Activated CD8-positive, alpha-beta memory T cell treated with anti-CD3 and anti-CD28 coated beads for 24 hours (primary cell): Measurements from ENCODE around the gene SLC38A9.
"Not testable (repeated sequence)": the region's sequence is repeated elsewhere in the genome, so short reads cannot be mapped to it uniquely, and the experiment has no call there.

Experiments
- DNase-seq: peaks from one replicate; pipeline ENCODE4 v3.0.0-alpha.2; 2020

Gene SLC38A9

GRCh38 chr5:55702598-55703345, 9.4 kb downstream of the SLC38A9 start:
- no peak for DNase-seq

DNA sequence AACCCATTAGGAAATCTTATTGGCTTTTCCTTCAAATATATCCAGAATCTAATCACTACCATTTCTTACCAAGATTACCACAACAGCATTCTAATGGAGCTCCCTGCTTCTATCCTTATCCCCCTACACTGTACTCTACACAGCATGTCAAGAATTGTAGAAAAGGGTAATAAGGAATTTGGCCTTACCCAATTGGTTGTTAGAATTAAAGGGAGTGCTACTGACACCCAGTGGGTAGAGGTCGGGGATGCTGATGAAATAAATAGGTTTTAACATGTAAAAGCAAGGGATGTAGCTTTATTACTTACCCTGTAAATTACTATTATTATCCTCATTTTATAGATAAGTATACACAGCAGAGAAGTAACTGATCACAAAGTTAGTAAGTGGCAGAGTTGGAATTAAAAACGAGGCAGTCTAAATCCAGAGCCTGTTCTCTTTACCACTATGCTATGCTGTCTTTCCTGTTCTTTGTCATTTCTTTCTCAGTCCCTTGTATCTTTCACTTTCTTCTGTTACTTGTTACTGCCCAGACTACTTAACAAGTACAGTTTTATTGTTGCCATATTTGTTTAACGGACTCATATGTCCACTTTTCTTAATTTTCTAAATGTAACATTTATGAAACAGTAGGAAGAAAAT, 10.5 kb downstream of the SLC38A9 start:
- DNase-seq, result no peak

- no peak for DNase-seq
Observed at GRCh38 chr5:55700745-55701144, 11.4 kb downstream of the SLC38A9 start.

GRCh38 chr5:55699041-55699688, 13.0 kb downstream of the SLC38A9 start:
- no peak for DNase-seq

DNA sequence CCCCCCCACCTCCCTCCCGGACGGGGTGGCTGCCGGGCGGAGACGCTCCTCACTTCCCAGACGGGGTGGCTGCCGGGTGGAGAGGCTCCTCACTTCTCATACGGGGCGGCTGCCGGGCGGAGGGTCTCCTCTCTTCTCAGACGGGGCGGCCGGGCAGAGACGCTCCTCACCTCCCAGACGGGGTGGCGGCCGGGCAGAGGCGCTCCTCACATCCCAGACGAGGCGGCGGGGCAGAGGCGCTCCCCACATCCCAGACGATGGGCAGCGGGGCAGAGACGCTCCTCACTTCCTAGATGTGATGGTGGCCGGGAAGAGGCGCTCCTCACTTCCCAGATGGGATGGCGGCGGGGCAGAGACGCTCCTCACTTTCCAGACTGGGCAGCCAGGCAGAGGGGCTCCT, 15.4 kb downstream of the SLC38A9 start:
- not testable (repeated sequence) for DNase-seq

GRCh38 chr5:55694152-55694830, 17.8 kb downstream of the SLC38A9 start:
- DNase-seq, result no peak

GRCh38 chr5:55692509-55692908, 19.6 kb downstream of the SLC38A9 start:
- DNase-seq, result no peak

- DNase-seq, result no peak
Observed at GRCh38 chr5:55692106-55692417, 20.1 kb downstream of the SLC38A9 start.

GRCh38 chr5:55691265-55692105, 20.6 kb downstream of the SLC38A9 start:
- no peak for DNase-seq

GRCh38 chr5:55682071-55682470, 30.1 kb downstream of the SLC38A9 start:
- DNase-seq, result no peak

DNA sequence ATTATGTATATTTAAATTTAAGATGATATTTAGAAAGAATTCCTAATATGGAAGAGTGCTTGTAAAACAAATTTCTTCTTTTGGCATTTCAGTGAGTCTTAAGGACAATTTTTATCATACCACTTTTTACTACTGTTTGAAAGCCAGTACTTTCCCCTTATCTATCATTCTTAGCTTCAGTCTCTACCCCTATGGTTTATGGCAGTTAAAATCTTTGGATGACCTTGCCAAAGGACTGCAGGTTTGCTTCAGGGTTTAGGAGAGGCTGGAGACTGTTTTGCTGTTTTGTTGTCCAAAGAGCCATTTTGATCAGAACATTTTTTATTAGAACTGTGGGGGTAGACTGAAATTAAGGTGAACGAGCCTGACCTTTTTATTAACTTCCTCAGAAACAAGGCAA, 30.8 kb downstream of the SLC38A9 start:
- DNase-seq, result no peak

DNA sequence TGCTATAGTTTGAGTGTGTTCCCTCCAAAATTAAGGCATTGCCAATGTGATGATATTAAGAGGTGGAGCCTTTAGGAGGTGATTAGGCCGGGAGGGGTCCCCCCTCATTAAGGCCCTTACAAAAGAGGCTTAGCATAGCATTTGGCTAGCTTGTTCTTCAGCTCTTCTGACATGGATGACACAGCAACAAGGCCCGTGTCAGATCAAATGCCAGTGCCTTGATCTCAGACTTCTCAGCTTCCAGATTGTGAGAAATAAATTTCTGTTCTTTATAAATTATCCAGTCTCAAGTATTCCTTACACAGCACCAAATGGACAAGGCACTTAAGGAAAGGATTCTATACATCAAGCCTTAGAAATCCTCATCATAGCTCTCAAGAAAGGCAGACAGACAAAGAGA, 31.8 kb downstream of the SLC38A9 start:
- no peak for DNase-seq

DNA sequence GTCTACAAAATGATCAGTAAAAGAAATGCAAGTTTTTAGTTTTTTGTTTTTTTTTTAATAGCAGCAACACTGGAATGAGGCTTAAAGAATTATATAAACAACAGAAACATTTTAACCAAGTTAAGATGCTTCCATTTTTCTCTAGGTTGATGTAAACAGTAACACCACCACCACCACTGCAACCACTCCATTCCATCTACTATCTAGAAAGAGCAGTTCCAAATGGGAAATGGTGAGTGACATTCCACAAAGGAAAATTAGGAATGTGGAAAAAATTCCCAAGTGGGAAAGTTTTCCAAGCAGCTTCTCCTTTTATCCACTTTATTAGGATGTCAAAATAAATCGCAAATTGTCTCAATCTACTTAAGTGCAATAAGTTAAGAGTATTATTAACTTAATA, 32.6 kb downstream of the SLC38A9 start:
- DNase-seq, result no peak

- DNase-seq, result no peak
Observed at GRCh38 chr5:55675119-55675518, 37.0 kb downstream of the SLC38A9 start.

DNA sequence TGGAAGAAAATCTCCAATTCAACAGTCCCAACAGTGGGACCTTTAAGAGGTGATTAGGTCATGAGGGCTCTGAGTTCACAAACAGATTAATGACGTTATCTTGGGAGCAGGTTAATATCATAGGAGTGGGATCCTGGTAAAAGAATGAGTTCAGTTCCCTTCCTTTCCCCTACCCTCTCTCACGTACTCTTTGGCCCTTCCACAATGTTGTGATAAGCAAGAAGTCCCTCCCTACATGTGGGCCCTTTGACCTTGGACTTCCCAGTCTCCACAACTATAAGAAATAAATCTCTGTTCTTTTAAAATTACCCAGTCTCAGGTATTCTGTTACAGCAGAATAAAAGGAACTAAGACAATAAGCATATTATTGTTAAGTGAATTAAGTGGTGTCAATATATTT, 37.8 kb downstream of the SLC38A9 start:
- DNase-seq, result no peak

DNA sequence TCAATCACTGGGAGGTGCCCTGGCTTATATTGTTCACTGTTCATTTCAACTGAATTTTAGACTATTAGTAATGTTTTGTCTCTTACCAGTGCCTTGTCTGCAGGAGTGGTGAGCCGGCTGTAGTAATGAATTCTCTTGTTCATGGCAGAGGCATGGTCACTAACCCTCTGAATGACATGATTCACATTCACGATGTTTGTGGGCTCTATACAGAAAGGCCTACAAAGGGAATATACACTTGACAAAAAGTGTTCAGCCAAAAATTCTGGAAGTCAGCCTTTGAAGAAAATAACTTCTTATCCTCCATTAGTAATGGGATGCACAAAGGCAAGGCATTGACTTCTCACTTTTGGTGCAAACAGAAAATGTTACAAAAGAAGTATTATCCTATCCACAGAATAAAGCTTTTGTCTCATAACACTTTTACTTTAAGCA, 39.6 kb downstream of the SLC38A9 start:
- no peak for DNase-seq

GRCh38 chr5:55671975-55672374, 40.1 kb downstream of the SLC38A9 start:
- DNase-seq, result no peak

DNA sequence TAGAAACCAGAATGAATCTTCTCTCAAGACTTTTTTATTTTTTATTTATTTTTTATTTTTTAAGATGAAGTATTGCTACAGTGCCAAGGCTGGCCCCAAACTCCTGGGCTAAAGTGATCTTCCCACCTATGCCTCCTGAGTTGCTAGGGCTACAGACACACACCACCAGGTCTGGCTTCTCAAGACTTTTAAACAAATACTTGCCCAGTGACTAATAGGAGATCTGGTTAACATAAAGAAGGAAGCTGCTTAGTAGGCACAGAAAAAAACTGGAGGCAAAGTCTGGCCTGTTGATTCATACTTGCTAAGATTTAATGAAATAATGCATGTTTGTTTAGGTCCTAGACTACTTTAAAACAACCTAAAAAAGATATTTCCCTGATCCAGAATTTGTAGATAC, 43.8 kb downstream of the SLC38A9 start:
- DNase-seq, result no peak

DNA sequence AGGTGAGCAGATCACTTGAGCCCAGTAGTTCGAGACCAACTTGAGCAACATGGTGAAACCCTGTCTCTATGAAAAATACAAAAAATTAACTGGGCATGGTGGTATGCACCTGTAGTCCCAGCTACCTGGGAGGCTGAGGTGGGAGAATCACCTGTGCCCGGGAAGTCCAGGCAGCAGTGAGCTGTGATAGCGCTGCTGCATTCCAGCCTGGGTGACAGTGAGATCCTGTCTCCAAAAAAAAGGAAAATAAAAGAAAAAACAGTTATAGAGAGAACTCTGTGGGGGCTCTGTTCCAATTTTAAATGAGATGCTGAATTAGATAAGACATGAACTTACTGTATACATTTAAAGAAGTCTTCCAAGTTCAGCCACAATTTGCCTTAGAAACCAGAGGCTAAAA, 44.2 kb downstream of the SLC38A9 start:
- DNase-seq, result no peak

GRCh38 chr5:55665065-55665464, 47.1 kb downstream of the SLC38A9 start:
- DNase-seq, result no peak

DNA sequence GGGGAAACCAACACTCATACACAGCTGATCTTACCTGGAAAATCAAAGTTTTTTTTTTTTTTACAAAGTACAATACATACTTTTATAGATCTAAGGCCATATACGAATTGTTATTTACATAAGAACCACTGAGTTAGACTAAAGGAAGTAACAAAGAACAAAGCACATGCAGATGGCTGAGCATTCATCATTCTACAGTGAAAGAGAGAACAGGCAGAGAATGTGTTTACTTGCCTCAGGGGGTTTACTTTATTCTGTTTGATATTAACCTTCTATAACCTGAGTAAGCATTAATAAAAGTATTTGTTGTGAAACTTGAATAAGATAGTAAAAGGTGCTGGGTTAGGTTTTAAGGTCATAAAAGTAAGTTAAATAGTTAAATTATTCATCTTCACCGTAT, 54.7 kb downstream of the SLC38A9 start:
- no peak for DNase-seq

DNA sequence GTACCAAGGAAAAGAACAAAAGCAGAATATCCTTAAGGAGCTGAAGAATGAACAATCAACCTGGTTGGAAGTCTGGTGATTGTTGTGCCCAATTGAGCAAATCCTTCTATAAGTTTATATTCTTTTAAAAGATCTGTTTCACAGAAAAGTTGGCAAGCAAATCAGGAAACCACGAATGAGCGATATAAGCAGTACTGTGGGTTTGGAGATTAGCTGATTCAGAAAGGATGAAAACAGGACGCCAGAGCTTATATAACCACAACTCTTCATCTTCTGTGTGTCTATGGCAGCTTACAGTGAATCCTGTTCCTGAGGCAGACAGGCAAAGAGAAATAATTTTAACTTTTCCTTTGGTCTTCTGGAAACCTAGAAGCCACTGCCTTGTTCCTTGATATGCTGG, 61.7 kb downstream of the SLC38A9 start:
- DNase-seq, result no peak

- DNase-seq, result no peak
Observed at GRCh38 chr5:55649963-55650362, 62.2 kb downstream of the SLC38A9 start.
